HL-60 (cell line): ENCODE measurements around the gene BPGM.

Experiments
- CTCF ChIP-seq: IDR thresholded peaks from one replicate; pipeline ENCODE4 v1.5.1; 2011; ENCODE audit warnings: low read length, control low read depth, inconsistent platforms; ENCODE audit not compliant: insufficient read depth
- POLR2AphosphoS5 ChIP-seq: IDR thresholded peaks from 2 replicates; pipeline ENCODE4 v1.6.1; 2012; ENCODE audit warnings: low read depth

- TF ChIP-seq CTCF (no peak), POLR2AphosphoS5 (no peak)
Observed at GRCh38 chr7:134720091-134720935, 73.7 kb downstream of the BPGM start.
